ENCODE measurements around the gene EOGT.

GRCh38 chr3:69012800-69013252 is 658 bp downstream of the EOGT start:
- no peak for TF ChIP-seq CTCF (conservative IDR thresholded peaks at IDR 0.05; ENCODE audit: low read depth, low read length)
- TF ChIP-seq EZH2 (IDR thresholded peaks at IDR 0.05; ENCODE audit: borderline replicate concordance, low read depth, low read length, poor library complexity, severe bottlenecking) = no peak
